Activated CD8-positive, alpha-beta T cell treated with anti-CD3 and anti-CD28 coated beads for 36 hours (primary cell): ENCODE data around the gene ADGRB3. TPM values are rescaled to one million over a fixed set of nuclear protein-coding genes. Genes with fewer than 3 reads are reported as not detected.

Experiments
- ATAC-seq: fragments of 200-7000 bp; cut with Tn5 transposase; one replicate; pipeline ENCODE4 v1.10.0; 2021; ENCODE audit warnings: mild to moderate bottlenecking, moderate library complexity
- CTCF ChIA-PET: fragments of 350-600 bp; sonication (Branson Sonifier 250); formaldehyde crosslinking; loops from one replicate; lab custom pipeline; 2021; ENCODE audit warnings: antibody characterized with exemption; lab: Charles Lee
- POLR2A ChIA-PET: fragments of 350-600 bp; sonication (Branson Sonifier 250); formaldehyde crosslinking; loops from one replicate; lab custom pipeline; 2021; ENCODE audit warnings: antibody characterized with exemption; lab: Charles Lee
- DNase-seq: peaks from one replicate; pipeline ENCODE4 v3.0.0-alpha.2; 2020
- H3K27ac Mint-ChIP-seq: one replicate; pipeline ENCODE4 v1.8.0; 2021; ENCODE audit warnings: mild to moderate bottlenecking, mixed read lengths
- H3K27me3 Mint-ChIP-seq: one replicate; pipeline ENCODE4 v1.8.0; 2021; ENCODE audit warnings: mixed read lengths
- H3K36me3 Mint-ChIP-seq: one replicate; pipeline ENCODE4 v1.8.0; 2021; ENCODE audit warnings: low read depth, mixed read lengths
- H3K4me1 Mint-ChIP-seq: one replicate; pipeline ENCODE4 v1.8.0; 2021; ENCODE audit warnings: low read depth, mixed read lengths
- H3K4me3 Mint-ChIP-seq: one replicate; pipeline ENCODE4 v1.8.0; 2021; ENCODE audit warnings: mild to moderate bottlenecking, moderate library complexity, mixed read lengths
- H3K9me3 Mint-ChIP-seq: one replicate; pipeline ENCODE4 v1.8.0; 2021; ENCODE audit warnings: mixed read lengths
- intact Hi-C: fragments of 100-400 bp; cut with micrococcal nuclease; formaldehyde crosslinking; loops from one replicate; pipeline ENCODE4 v1.10.0; 2022
- total RNA-seq, 2 experiments: library from RNA; stranded (reverse); gene quantifications; one replicate each; pipeline ENCODE4 v1.2.3, GENCODE V29; 2021
- TF ChIP-seq, protein P1 (sequence below): fragments of 200-600 bp; IDR thresholded peaks from one replicate; pipeline ENCODE4 v1.8.0; 2022; ENCODE audit warnings: antibody characterized with exemption, mild to moderate bottlenecking

ADGRB3 gene
- total RNA-seq, 2 experiments from 2014 or later, result not detected

DNA sequence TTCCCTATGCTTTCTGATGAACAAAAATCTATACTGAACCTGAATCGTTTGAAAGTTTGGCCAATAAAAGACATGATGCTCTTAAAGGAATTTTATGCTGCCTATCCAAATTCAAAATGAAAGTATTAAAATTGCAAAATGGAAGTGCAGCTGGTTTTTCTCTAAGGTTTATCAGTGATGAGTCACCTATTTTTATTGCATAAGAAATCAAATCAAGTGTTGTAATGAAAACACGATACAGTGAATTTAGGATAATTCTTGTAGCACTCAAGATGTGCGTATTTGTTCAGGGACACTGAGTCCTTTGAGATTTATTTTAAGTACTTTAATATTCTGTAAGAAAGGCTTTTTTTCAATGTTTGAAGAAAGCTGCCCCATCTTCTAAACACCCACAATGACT lies 409.5 kb downstream of the ADGRB3 start:
- no peaks in the 10 kb centered on the region for H3K4me1 Mint-ChIP-seq

DNA sequence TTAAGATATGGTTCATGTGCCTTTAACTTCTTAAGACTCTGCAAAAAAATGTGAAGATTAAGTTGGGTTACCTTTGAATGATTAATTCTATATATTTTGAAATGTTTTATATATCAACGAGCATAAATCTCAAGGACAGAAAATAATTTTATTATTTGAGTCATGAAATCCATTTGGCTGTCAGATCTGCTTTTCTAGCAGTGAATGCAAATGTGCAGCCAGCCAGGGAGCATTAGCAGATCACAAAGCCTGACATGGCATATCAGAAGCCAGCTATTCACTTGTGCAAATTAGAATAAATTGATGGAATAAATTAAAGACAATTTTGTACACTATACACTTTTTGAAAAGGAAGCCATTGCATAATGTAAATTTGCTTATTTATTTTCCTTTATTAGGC lies 424.3 kb downstream of the ADGRB3 start:
- intact Hi-C loops, result no loop called here
- no peaks in the 10 kb centered on the region for H3K36me3 Mint-ChIP-seq
- H3K9me3 Mint-ChIP-seq, result peaks cover 1% of the 10 kb centered on the region
- TF ChIP-seq, protein P1, sequence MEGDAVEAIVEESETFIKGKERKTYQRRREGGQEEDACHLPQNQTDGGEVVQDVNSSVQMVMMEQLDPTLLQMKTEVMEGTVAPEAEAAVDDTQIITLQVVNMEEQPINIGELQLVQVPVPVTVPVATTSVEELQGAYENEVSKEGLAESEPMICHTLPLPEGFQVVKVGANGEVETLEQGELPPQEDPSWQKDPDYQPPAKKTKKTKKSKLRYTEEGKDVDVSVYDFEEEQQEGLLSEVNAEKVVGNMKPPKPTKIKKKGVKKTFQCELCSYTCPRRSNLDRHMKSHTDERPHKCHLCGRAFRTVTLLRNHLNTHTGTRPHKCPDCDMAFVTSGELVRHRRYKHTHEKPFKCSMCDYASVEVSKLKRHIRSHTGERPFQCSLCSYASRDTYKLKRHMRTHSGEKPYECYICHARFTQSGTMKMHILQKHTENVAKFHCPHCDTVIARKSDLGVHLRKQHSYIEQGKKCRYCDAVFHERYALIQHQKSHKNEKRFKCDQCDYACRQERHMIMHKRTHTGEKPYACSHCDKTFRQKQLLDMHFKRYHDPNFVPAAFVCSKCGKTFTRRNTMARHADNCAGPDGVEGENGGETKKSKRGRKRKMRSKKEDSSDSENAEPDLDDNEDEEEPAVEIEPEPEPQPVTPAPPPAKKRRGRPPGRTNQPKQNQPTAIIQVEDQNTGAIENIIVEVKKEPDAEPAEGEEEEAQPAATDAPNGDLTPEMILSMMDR, result no peak
- no peaks in the 10 kb centered on the region for H3K27me3 Mint-ChIP-seq
- POLR2A ChIA-PET, result no interaction called here
- H3K4me1 Mint-ChIP-seq, result no peaks in the 10 kb centered on the region
- H3K27ac Mint-ChIP-seq, result no peak overlapping the region
- no peak for ATAC-seq
- CTCF ChIA-PET, result no interaction called here
- no peak overlapping the region for H3K4me3 Mint-ChIP-seq
- DNase-seq, result no peak

More for the DNA sequence above, 409.5 kb downstream of the ADGRB3 start:
- intact Hi-C loops, result no loop called here
- CTCF ChIA-PET, result no interaction called here
- DNase-seq (no peak), ATAC-seq (no peak)
- H3K27ac Mint-ChIP-seq, result no peak overlapping the region
- no peak overlapping the region for H3K4me3 Mint-ChIP-seq
- TF ChIP-seq, protein P1, result no peak
- POLR2A ChIA-PET, result no interaction called here
- no peaks in the 10 kb centered on the region for H3K9me3 Mint-ChIP-seq
- no peaks in the 10 kb centered on the region for H3K27me3 Mint-ChIP-seq
- no peaks in the 10 kb centered on the region for H3K36me3 Mint-ChIP-seq

DNA sequence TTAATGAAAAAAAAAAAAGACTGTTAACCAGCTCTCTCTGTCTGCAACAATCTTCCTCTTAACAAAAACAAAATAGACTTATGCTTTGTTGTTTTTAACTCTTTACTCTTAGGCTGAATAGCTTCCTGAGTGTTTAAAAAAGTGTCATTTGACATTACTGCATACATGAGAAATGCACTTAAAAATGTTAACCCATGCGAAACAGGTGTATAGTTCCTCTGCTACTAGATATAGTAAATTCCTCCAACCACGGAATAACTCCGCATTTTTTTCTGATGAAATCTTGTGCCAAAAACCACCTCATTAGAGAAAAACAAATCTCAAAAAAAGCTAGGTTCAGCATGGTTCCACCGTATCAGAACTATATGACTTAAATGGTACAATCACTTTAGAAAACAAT lies 426.0 kb downstream of the ADGRB3 start:
- CTCF ChIA-PET, result no interaction called here
- no peak for ATAC-seq
- peaks cover 1% of the 10 kb centered on the region for H3K9me3 Mint-ChIP-seq
- DNase-seq, result no peak
- intact Hi-C loops, result no loop called here
- H3K4me1 Mint-ChIP-seq, result no peaks in the 10 kb centered on the region
- TF ChIP-seq, protein P1, result no peak
- no peak overlapping the region for H3K27ac Mint-ChIP-seq
- H3K4me3 Mint-ChIP-seq, result no peak overlapping the region
- POLR2A ChIA-PET, result no interaction called here
- H3K36me3 Mint-ChIP-seq, result no peaks in the 10 kb centered on the region
- H3K27me3 Mint-ChIP-seq, result no peaks in the 10 kb centered on the region

DNA sequence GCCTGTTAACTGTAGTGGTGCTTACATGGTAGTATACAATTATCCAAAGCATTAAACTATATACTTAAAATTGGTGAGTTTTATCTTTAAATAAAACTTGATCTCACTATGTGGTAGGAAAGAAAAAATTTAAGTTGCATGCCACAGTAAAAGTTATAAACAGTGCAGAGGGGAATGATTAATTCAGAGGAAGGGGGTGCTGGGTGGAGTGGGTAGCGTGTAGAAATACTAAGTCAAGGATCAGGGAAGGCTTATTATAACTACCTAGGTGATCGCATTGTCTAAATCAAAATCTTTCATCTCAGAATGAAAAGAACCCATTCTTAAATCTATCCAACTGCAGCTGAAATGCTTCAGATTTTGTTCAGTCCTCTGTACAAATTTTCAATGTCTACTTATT lies 428.3 kb downstream of the ADGRB3 start:
- ATAC-seq, result no peak

DNA sequence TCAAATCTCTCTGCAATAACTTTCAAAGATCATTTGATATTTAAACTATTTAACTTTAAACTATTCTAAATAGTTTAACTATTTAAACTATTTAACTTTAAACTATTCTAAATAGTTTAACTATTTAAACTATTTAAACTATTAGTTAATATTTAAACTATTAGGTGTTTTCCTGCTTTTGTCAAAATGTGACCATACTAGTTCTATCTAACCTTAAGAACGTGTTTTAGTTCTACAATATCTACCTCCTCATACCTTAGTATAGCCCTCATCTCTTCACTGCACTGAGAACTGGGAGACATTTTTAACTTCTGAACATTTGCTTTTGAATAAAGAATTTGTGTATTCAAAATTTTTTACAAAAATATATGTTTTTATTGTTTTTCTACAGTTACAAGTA lies 429.1 kb downstream of the ADGRB3 start:
- TF ChIP-seq, protein P1, result no peak
- Mint-ChIP-seq H3K27me3 (no peaks in the 10 kb centered on the region), H3K4me1 (no peaks in the 10 kb centered on the region), H3K9me3 (no peaks in the 10 kb centered on the region), H3K4me3 (no peak overlapping the region), H3K27ac (no peak overlapping the region), H3K36me3 (no peaks in the 10 kb centered on the region)
- intact Hi-C loops, result no loop called here
- ATAC-seq (no peak), DNase-seq (no peak)
- CTCF ChIA-PET, result no interaction called here
- POLR2A ChIA-PET, result no interaction called here

More for the DNA sequence above, 428.3 kb downstream of the ADGRB3 start:
- Mint-ChIP-seq H3K4me1 (no peaks in the 10 kb centered on the region), H3K9me3 (no peaks in the 10 kb centered on the region), H3K27me3 (no peaks in the 10 kb centered on the region), H3K27ac (no peak overlapping the region), H3K36me3 (no peaks in the 10 kb centered on the region), H3K4me3 (no peak overlapping the region)
- no peak for DNase-seq
- TF ChIP-seq, protein P1, result no peak
- ChIA-PET CTCF (no interaction called here), POLR2A (no interaction called here)
- intact Hi-C loops, result no loop called here
